Cardiac muscle cell (in vitro differentiated cells and primary cell): ENCODE measurements around the gene TRIM24. TPM values are rescaled to one million over a fixed set of nuclear protein-coding genes. Genes with fewer than 3 reads are reported as not detected.

Source experiments
- DNase-seq, 2 donors: peaks; one replicate each; pipeline versions ENCODE4 v3.0.0 to v3.0.0-alpha.2; 2010 to 2017; ENCODE audit warnings: low read depth in 1 of 2, low spot score in 1 of 2
- H3K27ac ChIP-seq: fragments of 200-600 bp; sonication (generic); 2 replicates; pipeline ENCODE4 v1.5.1; 2016
- H3K27me3 ChIP-seq: fragments of 200-600 bp; sonication (generic); 2 replicates; pipeline ENCODE4 v1.6.0; 2016; ENCODE audit warnings: control low read depth
- H3K36me3 ChIP-seq: fragments of 200-600 bp; sonication (generic); 2 replicates; pipeline ENCODE4 v1.5.1; 2016; ENCODE audit warnings: control low read depth
- H3K4me1 ChIP-seq: fragments of 200-600 bp; sonication (generic); 2 replicates; pipeline ENCODE4 v1.8.1; 2017; ENCODE audit warnings: low read depth, mild to moderate bottlenecking, mixed run types
- H3K4me3 ChIP-seq: fragments of 200-600 bp; sonication (generic); 2 replicates; pipeline ENCODE4 v1.5.1; 2016; ENCODE audit warnings: mild to moderate bottlenecking
- H3K9me3 ChIP-seq: fragments of 200-600 bp; sonication (generic); 2 replicates; pipeline ENCODE4 v1.5.1; 2017; ENCODE audit warnings: low read depth, mild to moderate bottlenecking, control low read depth
- polyA plus RNA-seq: library from polyadenylated mRNA; unstranded; fragments of >200 nt; fragmentation: Nextera tagmentation; extraction: Ambion mirVana; gene quantifications from 2 replicates; pipeline ENCODE4 v1.2.1, GENCODE V29; 2016
- total RNA-seq: library from RNA; depleted of rRNA; stranded (reverse); fragments of >200 nt; gene quantifications from 2 replicates; pipeline ENCODE4 v1.2.3, GENCODE V29; 2016
- TF ChIP-seq, protein P1 (sequence below): IDR thresholded peaks from 2 replicates; pipeline ENCODE4 v1.5.1; 2012; ENCODE audit warnings: low read depth, mild to moderate bottlenecking, low read length

Gene TRIM24
- total and polyA plus RNA-seq, 2 experiments from 2014 or later, result 99.2 to 113 TPM

DNA sequence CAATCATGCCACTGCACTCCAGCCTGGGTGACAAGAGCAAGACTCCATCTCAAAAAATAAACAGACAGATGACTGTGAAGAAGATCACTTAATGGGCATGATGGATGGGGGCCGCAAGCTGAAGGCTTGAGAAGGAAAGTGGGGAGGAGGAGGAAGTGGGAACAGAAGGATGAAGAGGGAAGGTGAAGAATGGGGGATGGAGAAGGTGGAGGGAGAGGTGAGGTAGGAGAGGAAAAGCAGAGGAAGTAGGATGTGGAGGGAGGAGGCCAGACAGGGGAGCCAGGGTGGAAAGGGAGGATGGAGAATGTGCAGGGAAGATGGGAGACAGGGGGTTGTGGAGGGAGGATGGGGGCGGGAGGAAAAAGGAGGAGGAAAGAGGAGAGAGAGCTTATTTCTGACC, 172.3 kb downstream of the TRIM24 start:
- Histone ChIP-seq H3K27ac (no peak overlapping the region), H3K9me3 (no peaks in the 10 kb centered on the region), H3K4me3 (no peak overlapping the region), H3K36me3 (no peaks in the 10 kb centered on the region), H3K27me3 (no peaks in the 10 kb centered on the region), H3K4me1 (no peaks in the 10 kb centered on the region)
- TF ChIP-seq, protein P1, sequence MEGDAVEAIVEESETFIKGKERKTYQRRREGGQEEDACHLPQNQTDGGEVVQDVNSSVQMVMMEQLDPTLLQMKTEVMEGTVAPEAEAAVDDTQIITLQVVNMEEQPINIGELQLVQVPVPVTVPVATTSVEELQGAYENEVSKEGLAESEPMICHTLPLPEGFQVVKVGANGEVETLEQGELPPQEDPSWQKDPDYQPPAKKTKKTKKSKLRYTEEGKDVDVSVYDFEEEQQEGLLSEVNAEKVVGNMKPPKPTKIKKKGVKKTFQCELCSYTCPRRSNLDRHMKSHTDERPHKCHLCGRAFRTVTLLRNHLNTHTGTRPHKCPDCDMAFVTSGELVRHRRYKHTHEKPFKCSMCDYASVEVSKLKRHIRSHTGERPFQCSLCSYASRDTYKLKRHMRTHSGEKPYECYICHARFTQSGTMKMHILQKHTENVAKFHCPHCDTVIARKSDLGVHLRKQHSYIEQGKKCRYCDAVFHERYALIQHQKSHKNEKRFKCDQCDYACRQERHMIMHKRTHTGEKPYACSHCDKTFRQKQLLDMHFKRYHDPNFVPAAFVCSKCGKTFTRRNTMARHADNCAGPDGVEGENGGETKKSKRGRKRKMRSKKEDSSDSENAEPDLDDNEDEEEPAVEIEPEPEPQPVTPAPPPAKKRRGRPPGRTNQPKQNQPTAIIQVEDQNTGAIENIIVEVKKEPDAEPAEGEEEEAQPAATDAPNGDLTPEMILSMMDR, result no peak
- no peak for DNase-seq

DNA sequence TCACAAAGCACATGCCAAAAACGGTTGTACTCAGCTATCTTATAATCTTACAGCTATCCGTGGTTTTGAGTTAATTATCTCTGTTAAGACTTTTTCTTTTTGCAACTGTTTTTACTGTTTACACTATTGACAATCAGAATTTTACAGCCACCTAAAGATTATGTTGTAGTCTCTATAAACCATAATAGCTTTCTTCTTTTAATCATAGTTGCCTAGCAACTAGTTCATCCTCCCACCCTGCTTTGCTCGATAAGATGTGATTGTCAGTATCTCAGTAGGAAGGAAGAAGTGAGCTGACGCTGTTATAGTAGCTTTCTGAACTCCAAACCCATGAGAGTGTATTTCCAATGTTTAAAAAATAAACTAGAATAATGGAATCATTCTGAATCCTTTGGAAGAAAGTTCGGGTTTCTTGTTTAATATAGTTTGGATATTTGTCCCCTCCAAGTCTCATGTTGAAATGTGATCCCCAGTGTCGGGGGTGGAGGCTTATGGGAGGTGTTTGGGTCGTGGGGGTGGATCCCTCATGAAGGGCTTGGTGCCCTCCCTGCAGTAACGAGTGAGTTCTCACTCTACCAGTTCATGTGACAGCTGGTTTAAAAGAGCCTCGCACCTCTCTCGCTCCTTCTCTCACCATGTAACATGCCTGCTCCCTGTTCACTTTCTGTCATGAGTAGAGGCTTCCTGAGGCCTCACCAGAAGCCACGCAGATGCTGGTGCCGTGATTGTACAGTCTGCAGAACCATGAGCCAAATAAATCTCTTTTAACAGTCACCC, 173.0 kb downstream of the TRIM24 start:
- TF ChIP-seq, protein P1, result no peak
- no peaks in the 10 kb centered on the region for H3K9me3 ChIP-seq
- DNase-seq, result no peak
- no peaks in the 10 kb centered on the region for H3K27me3 ChIP-seq
- no peaks in the 10 kb centered on the region for H3K4me1 ChIP-seq
- no peak overlapping the region for H3K4me3 ChIP-seq
- H3K36me3 ChIP-seq, result no peaks in the 10 kb centered on the region
- H3K27ac ChIP-seq, result no peak overlapping the region

Other genes with a start within 250 kb of the TRIM24 start
- gene SVOPL, start 241.1 kb downstream of the TRIM24 start, total RNA-seq, result 1.6 and 2.3 TPM in 2 replicates
- 4.5 and 10.3 TPM in 2 replicates for gene SVOPL, start 241.1 kb downstream of the TRIM24 start, polyA plus RNA-seq